ENCODE data around the gene RTF1.
"Not testable (repeated sequence)": the region's sequence is repeated elsewhere in the genome, so short reads cannot be mapped to it uniquely, and the experiment has no call there.

The RTF1 gene

DNA sequence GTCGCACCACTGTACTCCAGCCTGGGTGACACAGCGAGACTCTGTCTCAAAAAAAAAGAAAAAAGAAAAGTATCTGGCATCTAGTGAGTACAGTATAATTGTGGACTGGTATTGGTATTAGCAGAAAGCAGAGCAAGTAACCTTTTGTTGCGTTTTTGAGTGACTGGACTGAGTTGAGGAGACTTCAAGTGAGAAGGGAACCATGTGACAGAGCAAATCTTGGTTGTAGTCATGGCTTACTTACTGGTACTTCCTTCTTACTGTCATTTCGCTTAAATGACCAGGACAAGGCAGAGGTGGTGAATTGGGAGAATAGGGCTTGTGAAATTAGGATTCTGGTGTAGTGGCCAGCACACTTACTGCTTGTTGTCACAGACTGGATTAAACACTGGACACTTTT, 20.6 kb downstream of the RTF1 start:
- DNase-seq (ENCODE audit: low read depth in 2 of 2) = no peak

DNA sequence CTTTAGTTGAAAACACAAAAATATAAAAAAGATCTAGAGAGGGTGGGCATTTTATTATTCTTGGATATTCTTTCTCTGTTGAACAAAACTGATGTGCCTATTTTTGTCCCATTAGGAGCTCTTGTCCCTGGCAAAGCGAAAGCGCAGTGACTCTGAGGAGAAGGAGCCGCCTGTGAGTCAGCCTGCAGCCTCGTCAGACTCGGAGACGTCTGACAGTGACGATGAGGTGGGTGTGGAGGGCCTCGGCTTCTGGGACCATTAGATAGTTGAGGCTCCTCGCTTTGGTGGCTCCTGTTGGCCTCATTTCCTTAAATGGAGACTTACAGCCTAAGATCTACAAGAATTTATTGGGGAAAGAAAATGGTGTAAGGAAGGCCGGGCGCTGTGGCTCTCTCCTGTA, 21.3 kb downstream of the RTF1 start:
- no peak for DNase-seq (ENCODE audit: low read depth in 2 of 2)

DNA sequence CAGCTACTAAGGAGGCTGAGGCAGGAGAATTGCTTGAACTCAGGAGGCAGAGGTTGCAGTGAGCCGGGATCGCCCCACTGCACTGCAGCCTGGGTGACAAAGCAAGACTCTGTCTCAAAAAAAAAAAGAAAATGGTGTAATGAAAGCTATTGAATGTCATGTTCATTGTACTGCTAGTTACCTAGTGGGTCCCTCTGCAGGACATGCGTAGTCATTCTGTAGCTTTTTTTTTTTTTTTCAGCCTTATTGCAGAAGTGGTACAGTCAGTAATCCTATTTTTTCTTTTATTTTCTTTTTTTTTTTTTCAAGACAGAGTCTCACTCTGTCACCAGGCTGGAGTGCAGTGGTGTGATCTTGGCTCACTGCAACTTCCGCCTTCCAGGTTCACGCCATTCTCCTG, 21.9 kb downstream of the RTF1 start:
- DNase-seq (ENCODE audit: low read depth in 2 of 2) = not testable (repeated sequence)

DNA sequence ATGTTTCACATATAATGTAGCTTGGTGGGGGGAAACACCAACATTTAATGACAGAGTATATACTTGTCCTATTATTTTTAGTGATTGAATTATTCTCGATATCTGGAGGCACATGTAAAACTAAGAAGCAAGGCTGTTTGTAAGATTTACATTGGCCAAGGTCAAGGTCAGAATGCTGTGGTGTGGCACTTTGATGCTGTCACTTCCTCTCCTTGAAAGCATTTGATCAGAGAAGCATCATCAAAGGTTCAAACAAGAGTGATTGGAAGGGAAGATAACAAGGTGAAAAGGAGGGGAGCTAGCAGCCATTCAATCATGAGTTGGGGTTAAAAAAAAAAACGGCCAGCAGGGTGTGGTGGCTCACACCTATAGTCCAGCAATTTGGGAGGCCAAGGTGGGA, 26.4 kb downstream of the RTF1 start:
- DNase-seq (ENCODE audit: low read depth in 2 of 2) = no peak

DNA sequence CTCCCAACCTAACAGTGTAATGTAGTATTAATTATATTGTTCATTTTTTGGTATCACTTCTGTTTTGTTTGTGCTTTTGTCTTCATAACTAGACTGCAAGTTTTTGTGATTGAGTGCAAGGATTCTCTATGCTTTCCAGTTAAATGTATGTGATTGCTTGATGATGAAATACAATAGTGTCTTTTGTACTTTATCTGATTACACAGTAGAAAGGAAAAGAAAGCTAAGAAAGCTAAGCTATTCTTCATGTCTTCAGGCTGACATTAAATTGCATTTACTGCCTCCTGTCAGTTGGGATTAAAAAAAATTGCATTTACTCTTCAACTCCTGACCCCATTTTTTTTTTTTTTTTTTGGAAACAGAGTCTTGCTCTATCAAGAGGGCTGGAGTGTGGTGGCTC, 28.5 kb downstream of the RTF1 start:
- DNase-seq (ENCODE audit: low read depth in 2 of 2) = no peak

DNA sequence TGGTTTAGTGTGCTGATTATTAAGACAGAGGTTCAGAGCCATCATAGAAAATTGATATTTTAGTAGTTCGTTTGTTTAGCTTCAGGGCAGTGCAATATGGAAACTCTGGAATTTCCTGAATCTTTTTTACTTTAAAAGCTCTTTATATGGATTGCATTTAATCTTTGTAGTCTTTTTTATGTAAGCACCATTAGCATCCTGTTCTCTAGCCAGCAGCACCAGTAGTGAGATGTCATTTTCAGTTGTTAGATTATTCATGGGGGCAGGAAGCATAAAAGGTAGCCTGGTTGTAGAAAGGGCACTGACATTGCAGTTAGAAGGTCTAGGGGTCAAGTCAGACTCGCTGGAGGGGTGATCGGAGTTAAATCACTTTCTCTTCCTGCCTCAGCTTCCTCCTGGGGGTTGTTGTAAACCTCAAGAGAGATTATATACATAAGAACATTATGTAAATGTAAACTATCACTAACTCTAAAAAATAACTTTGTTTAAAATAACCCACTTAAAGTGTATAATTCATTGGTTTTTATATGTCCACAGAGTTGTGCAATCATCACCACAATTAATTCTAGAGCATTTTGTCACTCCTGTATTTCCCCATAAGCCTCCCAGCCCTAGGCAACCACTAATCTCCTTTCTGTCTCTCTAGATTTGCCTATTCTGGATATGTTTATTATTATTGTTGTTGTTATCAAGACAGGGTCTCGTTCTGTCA, 45.3 kb downstream of the RTF1 start:
- DNase-seq (ENCODE audit: low read depth in 2 of 2) = peak in 1 of 2 experiments; percentile 1

DNA sequence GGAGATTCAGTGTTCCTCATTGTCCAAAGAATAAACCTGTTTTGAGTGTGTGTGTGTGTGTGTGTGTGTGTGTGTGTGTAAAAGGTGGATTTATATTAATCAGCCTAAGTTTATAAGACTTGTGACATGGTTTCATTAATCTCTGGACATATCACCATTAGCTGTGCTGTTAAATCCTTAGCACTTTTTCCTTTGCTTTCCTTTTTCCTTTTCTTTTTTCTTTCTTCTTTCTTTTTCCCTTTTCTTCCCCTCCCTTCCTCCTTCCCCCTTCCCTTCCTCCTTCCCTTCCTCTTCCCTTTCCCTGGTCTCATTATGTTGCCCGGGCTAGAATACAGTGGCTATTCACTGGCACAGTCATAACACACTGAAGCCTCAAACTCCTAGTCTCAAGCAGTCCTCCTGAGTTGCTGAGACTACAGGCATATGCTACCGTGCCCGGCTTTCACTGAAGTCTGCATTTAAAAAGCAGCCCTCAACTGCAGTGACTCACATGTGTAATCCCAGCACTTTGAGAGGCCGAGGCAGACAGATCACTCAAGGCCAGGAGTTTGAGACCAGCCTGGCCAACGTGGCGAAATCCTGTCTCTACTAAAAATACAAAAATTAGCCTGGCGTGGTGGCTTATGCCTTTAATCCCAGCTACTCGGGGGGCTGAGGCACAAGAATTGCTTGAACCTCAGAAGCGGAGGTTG, 48.1 kb downstream of the RTF1 start:
- no peak for DNase-seq (ENCODE audit: low read depth in 2 of 2)

DNA sequence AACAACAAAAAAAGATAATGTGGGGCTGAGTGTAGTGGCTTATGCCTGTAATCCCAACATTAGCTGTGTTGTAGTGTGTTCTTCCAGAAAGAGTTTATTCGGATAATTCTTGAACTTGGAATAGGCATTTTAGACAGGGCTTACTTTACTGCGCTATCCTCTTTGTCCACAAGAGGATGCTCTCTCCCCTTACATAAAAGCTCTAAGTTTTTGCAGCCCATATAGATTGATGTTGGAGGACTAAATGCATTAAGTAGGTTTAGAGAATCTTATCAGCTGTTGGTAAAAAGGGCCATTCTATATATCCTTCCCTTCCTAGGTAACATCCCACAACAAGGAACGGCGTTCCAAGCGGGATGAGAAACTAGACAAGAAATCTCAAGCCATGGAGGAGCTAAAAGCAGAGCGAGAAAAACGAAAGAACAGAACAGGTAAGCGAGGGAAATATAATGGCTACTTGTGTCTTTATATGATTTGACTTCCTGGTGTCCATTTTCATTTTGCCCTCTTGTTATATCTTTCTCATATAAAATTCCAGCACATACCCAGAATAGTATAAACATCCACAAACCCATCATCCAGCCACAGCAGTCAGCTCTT, 49.0 kb downstream of the RTF1 start:
- DNase-seq (ENCODE audit: low read depth in 2 of 2) = peak; percentile 23 to 32

DNA sequence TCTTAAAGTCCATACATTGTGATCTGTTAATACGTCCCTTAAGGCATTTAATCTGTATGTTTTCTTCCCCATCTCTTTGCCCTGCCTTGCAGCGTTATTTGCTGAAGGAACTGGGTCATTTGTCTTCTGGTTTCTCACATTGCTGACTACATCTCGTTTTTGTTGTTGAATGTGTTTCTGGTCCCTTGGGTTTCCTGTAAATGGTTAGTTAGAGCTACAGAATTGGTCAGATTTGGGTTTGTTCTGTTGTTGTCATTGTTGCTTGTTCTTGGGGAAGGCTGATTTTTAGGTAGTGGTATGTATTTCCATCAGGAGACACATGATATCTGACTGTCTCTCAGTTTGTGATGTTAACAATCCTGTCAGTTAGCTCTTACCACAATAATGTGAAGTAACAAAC, 49.8 kb downstream of the RTF1 start:
- no peak for DNase-seq (ENCODE audit: low read depth in 2 of 2)

DNA sequence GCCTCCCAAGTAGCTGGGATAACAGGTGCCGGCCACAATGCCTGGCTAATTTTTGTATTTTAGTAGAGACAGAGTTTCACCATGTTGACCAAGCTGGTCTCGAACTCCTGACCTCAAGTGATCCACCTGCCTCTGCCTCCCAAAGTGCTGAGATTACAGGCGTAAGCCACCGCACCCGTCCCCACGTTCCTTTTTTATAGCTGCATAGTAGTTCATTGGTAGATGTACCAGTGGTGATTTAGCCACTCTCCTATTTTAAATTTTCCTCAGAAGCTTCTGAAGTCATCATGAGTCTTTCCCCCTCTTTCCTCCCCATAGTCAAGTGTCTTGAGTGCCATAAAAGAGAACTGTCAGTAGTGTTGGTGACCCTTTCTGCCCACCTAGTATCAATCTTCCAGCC, 52.7 kb downstream of the RTF1 start:
- DNase-seq (ENCODE audit: low read depth in 2 of 2) = not testable (repeated sequence)

DNA sequence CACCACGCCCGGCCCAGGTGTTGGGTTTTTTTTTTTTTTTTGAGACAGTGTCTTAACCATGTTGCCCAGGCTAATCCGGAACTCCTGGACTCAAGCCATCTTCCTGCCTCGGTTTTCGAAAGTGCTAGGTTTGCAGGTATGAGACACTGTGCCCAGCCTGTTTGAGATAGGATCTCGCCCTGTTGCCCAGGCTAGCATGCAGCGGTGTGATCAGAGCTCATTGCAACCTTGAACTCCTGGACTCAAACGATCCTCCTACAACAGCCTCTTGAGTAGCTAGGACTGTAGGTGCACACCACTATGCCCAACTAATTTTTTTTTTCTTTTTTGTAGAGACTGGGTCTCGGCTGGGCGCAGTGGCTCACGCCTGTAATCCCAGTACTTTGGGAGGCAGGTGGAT, 56.5 kb downstream of the RTF1 start:
- DNase-seq (ENCODE audit: low read depth in 2 of 2) = no peak

DNA sequence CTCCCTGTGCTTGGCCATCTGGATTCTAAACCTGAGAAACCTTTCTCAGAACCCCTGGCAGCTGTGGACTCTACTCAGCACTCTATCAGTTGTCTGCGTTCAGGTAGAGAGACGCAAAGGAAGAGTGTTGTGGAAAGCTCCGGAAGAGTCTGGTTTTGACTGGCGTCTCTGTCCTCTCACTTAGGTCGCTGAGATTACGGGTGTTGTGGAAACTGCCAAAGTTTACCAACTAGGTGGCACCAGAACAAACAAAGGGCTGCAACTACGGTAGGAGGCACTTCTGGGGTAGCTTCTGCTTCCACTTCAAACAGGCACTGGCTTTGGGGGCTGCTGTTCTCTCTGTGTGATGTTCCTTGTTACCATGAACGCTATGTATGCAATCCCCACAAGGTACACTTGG, 57.5 kb downstream of the RTF1 start:
- DNase-seq (ENCODE audit: low read depth in 2 of 2) = no peak

DNA sequence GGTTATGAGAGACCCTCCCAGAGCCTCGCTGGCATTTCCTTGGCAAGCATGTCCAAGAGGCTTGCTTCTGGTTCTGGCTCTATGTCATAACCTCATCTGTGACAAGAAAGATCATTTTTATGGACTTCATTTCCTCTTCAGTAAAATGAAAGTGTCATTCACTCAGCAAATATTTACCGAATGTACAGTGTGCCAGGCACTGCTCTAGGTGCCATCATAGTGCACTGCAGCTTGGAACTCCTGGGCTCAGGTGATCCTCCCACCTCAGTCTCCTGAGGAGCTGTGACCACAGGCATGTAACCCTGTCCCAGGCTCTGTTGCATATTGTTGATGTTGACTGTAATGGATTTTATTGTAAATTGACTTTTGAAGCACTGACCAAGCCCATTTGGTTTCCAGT, 58.0 kb downstream of the RTF1 start:
- no peak for DNase-seq (ENCODE audit: low read depth in 2 of 2)

DNA sequence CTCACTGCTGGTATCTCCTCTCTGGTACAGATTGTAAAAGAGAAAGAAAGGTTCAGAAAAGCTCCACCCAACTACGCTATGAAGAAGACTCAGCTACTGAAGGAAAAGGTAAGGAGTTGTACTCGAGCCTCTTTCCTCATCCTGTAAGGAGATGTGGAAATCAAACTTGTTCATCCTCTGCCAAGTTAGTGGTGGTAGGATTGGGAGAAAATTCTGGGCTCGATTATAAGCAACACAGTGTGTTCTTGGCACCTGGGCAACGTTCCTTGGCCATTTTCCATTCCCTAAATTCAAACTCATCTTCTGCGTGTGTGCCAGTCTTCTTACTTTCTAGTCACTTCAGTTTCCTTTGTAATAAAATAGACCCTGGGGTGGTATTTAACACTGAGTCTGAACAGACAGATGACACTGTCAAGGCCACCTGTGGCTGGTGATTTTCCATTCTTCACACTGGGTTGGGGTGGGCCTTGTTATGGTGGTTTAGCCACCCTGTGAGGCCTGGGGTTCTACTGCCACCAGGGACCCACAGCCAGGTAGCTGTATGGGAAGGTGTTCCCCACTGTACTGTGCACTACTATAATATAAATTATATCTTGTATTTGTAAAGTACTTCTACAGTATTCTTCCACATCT, 59.6 kb downstream of the RTF1 start:
- no peak for DNase-seq (ENCODE audit: low read depth in 2 of 2)

DNA sequence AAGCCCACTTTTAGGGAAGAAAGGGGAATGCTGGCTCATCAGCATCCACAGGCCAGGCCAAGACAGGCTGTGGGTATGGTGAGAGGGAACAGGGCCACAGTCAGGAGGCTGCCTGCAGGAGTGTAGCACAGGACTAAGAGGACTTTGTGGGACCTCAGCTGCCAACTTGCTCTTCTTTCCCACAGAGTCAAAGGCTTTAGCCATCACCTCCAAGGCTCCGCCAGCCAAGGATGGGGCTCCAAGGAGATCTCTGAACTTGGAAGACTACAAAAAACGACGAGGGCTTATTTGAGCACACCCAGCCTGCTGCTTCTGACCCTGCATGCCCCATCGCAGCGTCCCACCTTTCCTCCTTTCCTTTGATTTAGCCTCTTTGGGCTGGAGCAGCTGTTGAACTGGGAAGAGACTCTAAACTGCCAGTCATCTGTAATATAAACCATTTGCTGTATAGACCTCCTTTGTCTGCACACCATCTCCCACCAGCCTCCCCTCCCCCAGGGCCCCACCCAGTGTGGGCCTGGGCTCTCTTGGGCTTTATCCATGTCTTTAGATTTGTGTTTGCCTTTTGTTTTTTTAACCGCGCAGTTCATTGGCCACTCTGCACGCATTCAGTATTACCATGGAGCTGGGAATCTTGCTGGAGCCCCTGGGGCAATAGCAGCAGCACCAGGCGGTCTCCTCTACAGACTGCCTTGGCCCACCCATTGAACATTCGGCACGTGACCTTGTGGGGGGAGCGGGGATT, 63.7 kb downstream of the RTF1 start:
- no peak for DNase-seq (ENCODE audit: low read depth in 2 of 2)

DNA sequence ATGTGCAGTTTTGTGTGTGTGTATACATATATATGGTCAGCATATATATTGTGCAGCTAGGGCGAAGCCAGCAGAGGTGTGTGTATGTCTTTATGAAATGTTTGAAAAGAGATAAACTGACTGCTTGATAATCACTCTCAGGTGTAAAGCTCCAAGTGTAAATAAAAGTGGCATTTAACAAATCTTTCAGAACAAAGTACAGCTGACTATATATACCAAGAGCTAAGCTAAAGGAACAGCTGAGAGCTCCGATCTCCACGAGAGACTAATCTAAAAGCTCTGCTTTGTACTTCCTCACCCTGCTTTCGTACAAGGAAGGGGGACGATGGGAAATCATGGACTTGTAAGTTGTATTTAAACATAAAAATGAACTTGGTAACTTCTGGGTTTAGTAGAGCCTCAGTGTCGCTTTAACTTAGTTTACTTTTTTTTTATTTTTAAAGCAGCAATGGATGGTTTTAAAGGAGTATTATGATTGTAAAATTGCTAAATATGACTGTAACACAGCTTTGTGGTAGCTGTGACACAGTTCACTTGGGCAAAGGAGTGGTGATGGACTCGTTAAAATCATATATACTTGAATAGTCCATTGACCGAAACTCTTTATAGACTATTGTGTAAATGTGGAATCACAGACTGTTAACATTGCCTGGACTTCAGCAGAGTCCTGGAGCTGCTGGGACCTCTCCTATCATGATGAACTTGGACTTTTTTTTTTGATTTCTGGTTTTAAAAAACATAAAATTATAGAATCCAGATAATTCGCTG, 65.4 kb downstream of the RTF1 start:
- DNase-seq (ENCODE audit: low read depth in 2 of 2) = no peak

DNA sequence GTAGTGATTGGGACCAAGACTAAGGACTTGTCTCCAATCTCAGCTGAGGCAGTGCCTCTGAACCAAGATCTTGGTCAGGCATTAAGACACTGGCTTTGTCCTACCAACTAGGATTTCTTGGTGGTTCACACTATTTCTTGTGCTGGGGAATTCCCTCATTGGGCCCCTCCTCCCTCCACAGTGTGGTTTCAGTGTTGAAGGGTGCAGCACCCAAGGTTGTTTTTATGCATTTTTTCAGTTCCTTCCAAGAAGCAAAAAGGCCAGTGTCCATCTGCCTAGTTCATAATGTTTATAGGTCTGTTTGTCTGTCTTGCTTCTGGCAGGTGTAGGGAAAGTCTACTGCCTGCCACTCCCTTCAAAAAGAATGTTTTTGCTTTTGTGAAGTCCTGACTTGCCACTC, 66.2 kb downstream of the RTF1 start:
- DNase-seq (ENCODE audit: low read depth in 2 of 2) = no peak

DNA sequence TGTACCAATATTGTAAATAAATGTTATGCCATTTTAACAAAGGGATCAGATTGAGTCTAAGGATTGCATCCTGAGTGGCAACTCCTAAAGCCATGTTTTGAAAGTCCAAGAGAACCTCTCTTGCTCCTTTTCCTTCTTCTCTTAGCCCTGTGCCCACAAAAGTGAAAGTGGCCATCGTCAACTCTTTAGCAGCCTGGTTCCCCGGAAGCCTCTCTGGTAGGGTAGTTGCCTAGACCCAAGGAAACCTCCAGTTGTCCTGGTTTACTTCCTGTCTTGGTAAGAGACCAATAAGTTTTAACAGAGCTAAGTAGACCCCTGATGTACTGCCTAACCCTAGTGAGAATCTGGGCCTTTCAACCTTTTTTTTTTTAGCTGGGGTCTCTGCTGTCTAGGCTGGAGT, 66.6 kb downstream of the RTF1 start:
- no peak for DNase-seq (ENCODE audit: low read depth in 2 of 2)

DNA sequence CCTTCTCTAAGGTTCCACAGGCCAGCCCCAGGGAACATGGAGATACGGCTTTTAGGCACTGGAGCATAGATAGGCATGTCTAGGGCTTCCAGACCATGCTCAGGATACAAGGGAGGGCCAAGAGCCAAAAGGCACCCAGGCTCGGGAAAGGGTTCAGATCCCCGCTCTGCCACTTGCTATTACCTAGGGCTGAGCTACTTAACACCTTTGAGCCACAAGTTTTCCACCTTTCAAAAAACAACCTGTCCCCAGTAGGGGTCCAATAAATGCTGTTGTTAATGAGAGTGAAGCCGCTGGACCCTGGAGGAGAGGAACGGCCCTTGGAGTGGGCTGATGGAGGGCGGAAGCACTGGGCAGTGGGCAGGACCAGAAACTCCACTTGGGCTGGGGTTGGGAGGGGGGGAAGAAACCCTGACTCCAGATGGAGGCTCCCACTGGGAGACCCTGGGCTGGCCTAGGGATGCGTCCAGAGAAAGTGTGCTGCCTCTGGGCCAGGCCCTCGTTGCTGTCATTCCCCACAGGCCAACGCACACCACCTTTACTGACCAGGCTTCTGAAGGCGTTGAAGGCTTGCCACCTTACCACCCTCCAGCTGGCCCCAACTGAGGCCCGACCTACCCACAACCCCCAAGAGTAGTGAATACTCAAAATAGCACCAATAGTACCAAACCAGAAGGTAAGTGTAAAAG, 68.2 kb downstream of the RTF1 start:
- DNase-seq (ENCODE audit: low read depth in 2 of 2) = no peak

DNA sequence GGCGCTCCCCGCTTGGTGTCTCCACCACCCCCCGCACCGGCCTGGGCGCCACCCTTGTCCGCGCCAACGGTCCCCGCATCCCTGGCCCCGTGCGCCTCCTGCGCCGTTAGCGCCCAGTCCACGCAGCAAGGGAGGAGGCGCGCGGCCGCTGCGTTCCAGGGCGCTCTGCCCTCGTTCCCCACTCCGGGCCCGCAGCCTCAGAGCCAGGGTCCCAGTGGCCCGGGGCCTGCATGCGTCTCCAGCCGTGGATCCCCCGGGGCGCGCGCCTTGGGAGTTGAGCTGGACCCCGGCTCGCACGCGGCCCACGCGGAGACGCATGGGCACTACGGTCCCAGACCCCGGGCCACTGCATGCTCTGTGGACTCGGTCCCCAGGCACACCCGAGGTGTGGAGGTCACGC, 69.4 kb downstream of the RTF1 start:
- no peak for DNase-seq (ENCODE audit: low read depth in 2 of 2)

DNA sequence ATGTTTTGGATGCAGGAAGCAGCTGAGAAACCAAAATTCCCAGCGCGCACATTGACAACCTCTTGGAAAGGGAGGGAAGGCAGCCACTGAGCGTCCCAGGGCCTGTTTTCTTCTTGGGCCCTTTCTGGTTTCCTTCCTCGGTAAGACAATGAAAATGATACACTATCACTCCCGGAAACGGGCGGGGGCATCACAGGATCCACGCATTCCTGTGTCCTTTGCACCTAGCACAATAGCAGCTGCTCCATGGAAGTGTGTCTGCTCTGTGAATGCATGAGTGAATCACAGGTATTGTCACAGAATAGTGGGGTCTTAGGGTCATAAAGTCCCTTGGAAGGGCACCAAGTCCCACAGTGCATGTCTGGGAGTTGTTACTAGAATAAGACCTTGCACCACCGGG, 70.5 kb downstream of the RTF1 start:
- DNase-seq (ENCODE audit: low read depth in 2 of 2) = no peak

Measured in fibroblast of skin of left quadriceps (primary cell).